GM18502 (cell line): ENCODE data around the gene DLL3.

Experiments
- ATAC-seq: cut with Tn5 transposase; IDR thresholded peaks from one replicate; pipeline ENCODE4 v1.9.1; 2021; ENCODE audit warnings: mild to moderate bottlenecking; ENCODE audit not compliant: unreplicated experiment, poor library complexity

The DLL3 gene

GRCh38 chr19:39515551-39516191 lies 16.9 kb downstream of the DLL3 start:
- no peak for ATAC-seq

- no peak for ATAC-seq
These were observed 17.5 kb downstream of the DLL3 start for GRCh38 chr19:39516270-39516669.

GRCh38 chr19:39517432-39517831 lies 18.7 kb downstream of the DLL3 start:
- no peak for ATAC-seq

- no peak for ATAC-seq
These were observed 19.7 kb downstream of the DLL3 start for GRCh38 chr19:39518458-39518857.

- ATAC-seq, result no peak
These were observed 20.2 kb downstream of the DLL3 start for GRCh38 chr19:39518975-39519374.

- ATAC-seq, result no peak
These were observed 22.1 kb downstream of the DLL3 start for GRCh38 chr19:39520541-39521484.

GRCh38 chr19:39524495-39524894 lies 25.7 kb downstream of the DLL3 start:
- ATAC-seq, result no peak

GRCh38 chr19:39525205-39525604 lies 26.5 kb downstream of the DLL3 start:
- no peak for ATAC-seq

GRCh38 chr19:39531834-39532232 lies 33.1 kb downstream of the DLL3 start:
- no peak for ATAC-seq

- ATAC-seq, result peak; percentile 92
These were observed 33.7 kb downstream of the DLL3 start, which contains the start of gene EID2B for GRCh38 chr19:39532233-39533002. EID2B (minus strand) TSS chr19:39532852; CDS start chr19:39532802, 50 bp downstream.

- no peak for ATAC-seq
These were observed 34.3 kb downstream of the DLL3 start for GRCh38 chr19:39533003-39533512.

- no peak for ATAC-seq
These were observed 35.0 kb downstream of the DLL3 start for GRCh38 chr19:39533791-39534190.

- peak; percentile 4 for ATAC-seq
These were observed 40.4 kb downstream of the DLL3 start for GRCh38 chr19:39539165-39539517.

GRCh38 chr19:39539518-39540332 lies 41.0 kb downstream of the DLL3 start, which contains the start of gene EID2:
EID2 (minus strand) TSS chr19:39540161; CDS start chr19:39540079, 82 bp downstream.
- ATAC-seq, result peak; percentile 78

GRCh38 chr19:39540333-39540673 lies 41.6 kb downstream of the DLL3 start:
- ATAC-seq, result no peak

GRCh38 chr19:39542206-39542605 lies 43.5 kb downstream of the DLL3 start:
- ATAC-seq, result no peak

- ATAC-seq, result no peak
These were observed 44.7 kb downstream of the DLL3 start for GRCh38 chr19:39543477-39543857.

GRCh38 chr19:39544226-39544903 lies 45.6 kb downstream of the DLL3 start:
- no peak for ATAC-seq

- no peak for ATAC-seq
These were observed 46.2 kb downstream of the DLL3 start for GRCh38 chr19:39544911-39545310.
